DMS114 treated with DMSO at 0.1 percent for 48 hours (cell line): ENCODE data around the gene CDCP2.
"Not testable (repeated sequence)": the region's sequence is repeated elsewhere in the genome, so short reads cannot be mapped to it uniquely, and the experiment has no call there.

ENCODE experiments used
- DNase-seq: peaks from one replicate; lab custom pipeline; 2025; ENCODE audit not compliant: unreplicated experiment; lab: John Stamatoyannopoulos, UW

The CDCP2 gene

DNA sequence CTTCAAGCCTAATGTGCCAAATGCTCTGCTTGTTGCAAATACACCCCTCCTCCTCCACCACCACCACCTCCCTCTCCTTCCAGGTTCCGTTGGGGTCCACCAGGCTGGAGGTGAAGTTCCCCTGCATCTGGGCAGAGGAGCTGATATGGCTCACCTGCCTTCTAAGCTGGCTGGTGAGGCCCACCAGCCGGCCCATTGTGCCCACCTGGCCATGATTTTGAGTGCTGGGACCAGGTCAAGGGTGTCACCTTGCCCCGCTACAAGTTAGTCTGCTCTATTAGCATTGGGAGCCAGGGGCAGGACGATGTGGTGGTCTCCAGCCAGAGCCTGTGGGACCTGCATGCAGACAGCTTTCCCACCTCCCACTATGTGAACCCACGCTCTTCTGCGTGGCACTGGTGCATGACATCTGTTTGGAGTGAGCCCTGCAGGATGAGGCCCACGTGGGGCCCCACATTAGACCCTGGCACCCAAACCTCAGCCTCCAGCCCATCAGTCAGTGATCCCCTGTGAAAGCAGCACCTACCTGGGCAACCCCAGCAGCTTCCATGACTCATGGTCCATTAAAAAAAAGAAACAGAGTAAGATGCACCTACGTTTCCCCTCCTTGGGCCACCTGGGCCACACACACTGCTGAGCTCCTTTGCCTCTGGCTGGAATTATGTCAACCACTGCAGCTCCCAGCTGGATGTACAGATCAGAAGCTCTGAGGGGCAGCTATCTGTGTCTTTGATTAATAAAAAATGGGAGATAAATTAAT, 15.6 kb upstream of the CDCP2 start:
- DNase-seq: no peak

GRCh38 chr1:54167422-54168139, 14.8 kb upstream of the CDCP2 start:
- DNase-seq: no peak

GRCh38 chr1:54166357-54166756, 13.6 kb upstream of the CDCP2 start:
- not testable (repeated sequence) for DNase-seq

GRCh38 chr1:54165146-54165545, 12.3 kb upstream of the CDCP2 start:
- DNase-seq: no peak

DNA sequence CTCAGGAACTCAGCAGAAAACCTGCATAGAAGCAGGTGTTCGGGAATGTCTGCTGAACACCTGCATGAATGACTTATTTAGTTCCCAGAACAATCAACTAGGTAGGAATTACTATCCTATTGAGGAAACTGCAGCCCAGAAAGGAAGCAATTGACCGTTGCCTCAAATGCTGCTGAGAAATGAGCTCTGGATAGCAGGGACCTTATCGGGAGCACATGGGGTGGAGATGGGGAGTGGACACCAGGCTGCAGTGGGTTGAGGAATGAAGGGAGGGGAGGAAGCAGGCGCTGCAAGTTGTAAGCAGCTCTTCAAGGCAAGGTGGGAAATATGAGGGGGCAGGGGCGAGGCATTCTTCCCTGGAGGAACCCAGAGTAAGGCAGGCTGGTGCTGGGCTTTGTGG, 10.8 kb upstream of the CDCP2 start:
- no peak for DNase-seq

GRCh38 chr1:54163051-54163450, 10.3 kb upstream of the CDCP2 start:
- no peak for DNase-seq

- DNase-seq: no peak
Measured at GRCh38 chr1:54161495-54162168, 8.8 kb upstream of the CDCP2 start.

DNA sequence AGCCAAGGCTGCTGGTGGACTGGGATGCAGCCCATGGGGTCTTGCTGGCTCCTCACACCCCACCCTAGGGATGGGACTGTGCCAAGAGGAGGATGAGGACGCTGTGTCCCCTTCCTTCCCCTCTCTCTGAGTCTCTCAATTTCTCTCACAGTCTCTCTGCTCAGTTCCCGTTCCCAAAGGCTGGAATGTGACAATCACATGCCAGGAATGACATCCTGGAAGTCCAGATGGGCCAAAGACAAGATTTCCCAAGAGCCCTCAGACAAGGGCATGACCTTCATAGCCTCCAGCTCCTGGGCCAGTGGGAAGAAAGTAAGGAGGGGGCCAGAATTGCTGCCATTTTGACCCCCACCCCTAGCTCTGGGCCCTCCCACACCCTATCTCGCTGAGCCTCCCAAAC, 7.6 kb upstream of the CDCP2 start:
- DNase-seq: no peak

GRCh38 chr1:54159733-54160316, 7.0 kb upstream of the CDCP2 start:
- DNase-seq: no peak

GRCh38 chr1:54158071-54158470, 5.3 kb upstream of the CDCP2 start:
- no peak for DNase-seq

DNA sequence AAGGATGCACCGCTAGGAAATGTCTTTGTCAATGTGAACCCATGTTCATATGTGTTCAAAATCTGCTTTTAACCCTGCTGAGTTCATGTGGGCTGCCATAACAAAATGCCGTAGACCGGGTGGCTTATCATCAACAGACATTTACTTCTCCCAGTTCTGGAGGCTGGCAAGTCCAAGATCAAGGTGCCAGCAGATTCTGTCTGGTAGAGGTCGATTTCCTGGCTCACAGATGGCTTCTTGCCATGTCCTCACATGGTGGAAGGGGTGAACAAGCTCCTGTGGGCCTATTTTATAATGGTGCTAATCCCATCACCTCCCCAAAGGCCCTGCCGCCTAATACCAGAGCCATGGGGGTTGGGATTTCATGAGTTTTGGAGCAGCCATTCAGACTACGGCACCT, 4.6 kb upstream of the CDCP2 start:
- no peak for DNase-seq

- no peak for DNase-seq
Measured at GRCh38 chr1:54156986-54157385, 4.2 kb upstream of the CDCP2 start.

- DNase-seq: no peak
Measured at GRCh38 chr1:54156201-54156600, 3.4 kb upstream of the CDCP2 start.

DNA sequence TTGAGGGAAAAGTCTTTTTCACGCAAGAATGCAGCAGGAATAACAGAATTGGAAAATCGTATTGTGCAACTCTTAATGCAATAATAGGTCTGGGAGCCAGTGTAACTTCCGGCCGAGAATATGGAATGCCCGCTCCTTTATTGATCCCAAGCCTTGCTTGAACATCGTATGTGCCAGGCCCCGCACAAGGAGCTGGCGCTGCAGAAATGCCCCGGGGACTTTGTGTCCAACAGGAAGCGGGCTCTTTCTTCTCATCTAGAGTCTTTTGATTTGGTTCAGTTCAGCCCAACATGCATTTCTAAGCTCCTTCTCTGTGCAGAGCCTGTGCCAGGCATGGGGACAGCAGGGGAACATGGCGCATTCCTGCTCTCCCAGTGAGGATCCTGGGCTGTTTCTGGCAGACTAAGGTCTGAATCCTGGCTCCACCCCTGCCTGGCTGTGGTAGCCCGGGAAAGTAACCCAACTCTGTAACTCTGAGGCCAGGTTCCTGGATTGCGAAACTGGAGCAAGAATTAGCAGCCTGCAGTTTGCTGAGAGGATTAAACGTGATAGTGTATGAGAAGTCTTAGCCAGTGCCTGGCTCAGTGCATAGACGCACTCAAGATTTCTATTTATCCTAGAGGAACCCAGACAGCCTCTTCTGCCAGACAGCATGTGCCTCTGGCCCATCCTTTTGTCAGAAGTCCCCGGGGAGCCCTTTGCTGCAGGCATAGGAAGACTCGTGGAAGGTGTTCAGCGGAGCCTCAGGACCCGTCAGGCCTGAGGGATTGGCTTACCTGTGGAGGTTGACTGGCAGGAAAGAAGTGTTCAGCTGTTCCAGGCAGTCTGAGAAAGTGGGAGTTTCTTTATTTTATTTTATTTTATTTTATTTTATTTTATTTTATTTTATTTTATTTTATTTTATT, 987 bp upstream of the CDCP2 start:
- DNase-seq: no peak

GRCh38 chr1:54151013-54151412, 1.8 kb downstream of the CDCP2 start:
- no peak for DNase-seq

- DNase-seq: no peak
Measured at GRCh38 chr1:54149734-54150133, 3.1 kb downstream of the CDCP2 start.

DNA sequence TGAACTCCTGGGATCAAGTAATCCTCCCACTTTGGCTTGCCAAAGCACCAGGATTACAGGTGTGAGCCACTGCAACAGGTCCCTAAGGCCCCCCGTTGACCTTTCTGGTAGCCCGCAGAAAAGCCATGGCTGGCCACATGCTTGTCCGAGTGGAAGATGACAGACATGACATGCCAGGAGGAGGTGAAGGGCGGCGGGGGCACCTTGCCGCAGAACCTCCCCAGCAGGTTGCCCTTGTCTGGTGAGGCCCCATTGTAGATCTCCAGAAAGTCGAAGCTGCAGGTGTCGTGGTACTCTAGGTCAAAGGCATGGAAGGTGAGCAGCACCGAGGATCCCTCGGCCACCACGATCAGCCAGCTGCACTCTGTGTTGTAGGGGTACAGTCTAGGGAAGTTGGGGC, 8.4 kb downstream of the CDCP2 start:
- no peak for DNase-seq

DNA sequence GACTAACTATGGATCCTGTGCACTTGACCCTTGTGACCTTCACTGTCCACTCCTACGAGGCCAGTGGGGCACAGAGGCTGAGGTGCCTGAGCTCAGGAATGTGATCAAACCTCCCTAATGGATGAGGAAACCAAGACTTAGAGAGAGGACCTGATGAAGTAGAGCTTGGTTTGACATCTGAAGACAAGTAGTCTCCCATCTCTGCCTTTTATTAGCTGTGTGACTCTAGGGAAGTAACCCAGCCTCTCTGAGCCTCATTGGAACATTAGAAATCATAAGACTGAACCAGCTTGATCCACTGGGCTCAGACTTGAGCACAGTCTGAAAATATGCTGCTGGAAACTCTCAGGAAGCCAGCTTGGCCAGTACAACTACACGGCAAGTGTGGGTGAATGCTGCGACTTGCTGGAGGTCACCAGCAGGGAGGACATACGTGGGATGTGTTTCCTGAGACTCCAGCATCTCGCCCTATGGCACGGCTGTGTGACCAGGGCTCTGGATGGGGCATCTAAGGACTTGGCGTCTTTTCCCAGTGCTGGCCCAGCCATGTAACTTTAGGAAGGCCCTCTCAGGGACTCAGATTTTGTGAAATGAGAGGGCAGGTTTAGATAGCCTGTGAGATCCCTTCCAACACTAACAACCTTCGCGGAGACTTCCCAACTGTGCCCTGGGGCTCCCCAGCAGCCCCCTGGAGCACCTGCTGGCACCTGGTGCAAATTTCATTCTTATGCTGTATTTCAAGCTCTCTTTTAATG, 10.5 kb downstream of the CDCP2 start:
- DNase-seq: no peak

GRCh38 chr1:54139711-54140110, 13.1 kb downstream of the CDCP2 start:
- DNase-seq: no peak

DNA sequence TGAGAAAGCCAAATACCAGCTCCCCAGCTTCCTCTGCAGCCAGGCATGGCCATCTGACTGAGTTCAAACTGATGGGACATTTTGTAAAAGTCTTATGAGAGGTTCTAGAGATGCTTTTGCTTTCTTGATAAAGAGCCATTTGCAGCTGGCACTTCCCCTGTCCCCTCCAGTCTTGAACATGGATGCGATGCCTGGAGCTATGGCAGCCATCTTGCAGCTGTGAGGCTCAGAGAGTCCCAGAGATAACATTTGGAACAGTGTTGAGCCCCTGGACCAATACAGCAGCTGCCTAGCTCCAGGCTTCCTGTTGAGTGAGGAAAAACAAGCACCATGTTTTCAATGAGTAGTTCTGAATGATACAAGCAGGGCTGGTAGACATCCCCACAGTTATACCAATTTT, 13.8 kb downstream of the CDCP2 start:
- no peak for DNase-seq
